ENCODE results near the gene FADS1.

- TF ChIP-seq POLR2AphosphoS5 (IDR thresholded peaks at IDR 0.05) (no peak), CTCF (IDR thresholded peaks at IDR 0.05) (no peak), POLR2A (IDR thresholded peaks at IDR 0.05) (no peak)
Observed at GRCh38 chr11:61799665-61800284, 17.0 kb downstream of the FADS1 start.
